Stomach smooth muscle (tissue), 2 donors: Measurements from ENCODE around the gene EIF3K.

ENCODE experiments used
- H3K27ac ChIP-seq: one replicate; pipeline ENCODE4 v1.7.0; 2013; ENCODE audit warnings: mild to moderate bottlenecking, low read length, inconsistent platforms
- H3K27me3 ChIP-seq, 2 donors: one replicate each; pipeline ENCODE4 v1.7.0; 2013; ENCODE audit warnings: low read length in 2 of 2; ENCODE audit not compliant: insufficient read depth in 2 of 2, control insufficient read depth in 1 of 2
- H3K36me3 ChIP-seq, 2 donors: one replicate each; pipeline ENCODE4 v1.7.0; 2013; ENCODE audit warnings: low read length in 2 of 2; ENCODE audit not compliant: control insufficient read depth in 2 of 2, insufficient read depth in 2 of 2
- H3K4me1 ChIP-seq: one replicate; pipeline ENCODE4 v1.7.0; 2013; ENCODE audit warnings: low read length; ENCODE audit not compliant: control insufficient read depth, insufficient read depth
- H3K4me3 ChIP-seq, 2 donors: one replicate each; pipeline ENCODE4 v1.7.0; 2013; ENCODE audit warnings: low read length in 2 of 2
- H3K9ac ChIP-seq, 2 donors: one replicate each; pipeline ENCODE4 v1.7.0; 2013; ENCODE audit warnings: low read length in 2 of 2, mild to moderate bottlenecking in 1 of 2
- H3K9me3 ChIP-seq, 2 donors: one replicate each; pipeline ENCODE4 v1.7.0; 2013; ENCODE audit warnings: low read length in 2 of 2; ENCODE audit not compliant: control insufficient read depth in 2 of 2
- donor health status: healthy.
- donor health status: Pancreatic carcinoma.

EIF3K gene

DNA sequence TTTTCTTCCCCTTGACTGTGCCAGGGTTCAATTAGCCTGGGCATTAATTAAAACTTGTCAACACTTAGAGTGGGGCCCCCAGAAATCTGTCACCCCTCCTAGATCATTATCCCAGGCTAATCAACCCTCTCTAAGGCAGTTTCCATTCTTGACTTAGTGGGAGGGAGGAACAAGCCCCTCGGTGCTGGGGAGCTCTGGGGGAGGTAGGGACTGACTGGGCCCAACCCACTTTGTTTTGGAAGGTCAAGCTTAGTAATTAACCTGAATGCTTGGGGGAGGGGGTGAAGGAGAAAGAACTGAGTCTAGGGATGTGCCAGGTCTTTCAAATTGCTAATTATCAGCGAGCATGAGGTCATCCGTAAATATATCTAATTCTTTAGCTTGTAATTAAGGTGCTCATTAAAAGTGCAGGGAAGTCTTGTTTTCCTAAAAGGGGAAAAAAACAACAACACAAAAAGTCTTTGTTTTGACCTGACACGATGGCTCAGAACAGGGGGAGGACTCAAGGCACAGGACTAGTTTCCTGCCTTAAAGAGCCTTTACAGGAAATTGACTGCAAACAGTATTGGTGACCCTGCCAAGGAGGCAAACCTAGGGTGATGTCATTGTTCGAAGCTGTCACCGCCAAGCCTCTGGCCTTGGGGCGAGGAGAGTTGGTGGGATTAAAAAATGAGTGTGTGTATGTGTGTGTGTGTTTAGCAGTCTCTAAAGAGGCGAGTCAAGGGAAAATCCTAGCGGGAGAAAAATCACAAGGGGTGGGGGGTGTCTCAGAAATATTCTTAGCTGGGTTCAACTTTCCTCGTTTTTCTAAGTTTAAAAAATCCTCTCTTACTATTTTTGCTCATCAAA lies 47.9 kb downstream of the EIF3K start:
- peak overlapping the region in 1 of 2 donors; percentile 44 for H3K4me3 ChIP-seq
- H3K9ac ChIP-seq = peak overlapping the region; percentile 47 to 55
- H3K4me1 ChIP-seq = peaks cover 95% of the 10 kb centered on the region
- H3K9me3 ChIP-seq = no peaks in the 10 kb centered on the region
- no peaks in the 10 kb centered on the region for H3K36me3 ChIP-seq
- H3K27ac ChIP-seq = peak overlapping the region; percentile 89
- no peaks in the 10 kb centered on the region for H3K27me3 ChIP-seq

GRCh38 chr19:38667661-38668171 lies 48.7 kb downstream of the EIF3K start:
- no peaks in the 10 kb centered on the region for H3K36me3 ChIP-seq
- peak overlapping the region in 1 of 2 donors; percentile 40 for H3K4me3 ChIP-seq
- peak overlapping the region; percentile 47 to 55 for H3K9ac ChIP-seq
- peak overlapping the region; percentile 89 for H3K27ac ChIP-seq
- peaks cover 89% of the 10 kb centered on the region for H3K4me1 ChIP-seq
- H3K27me3 ChIP-seq = no peaks in the 10 kb centered on the region
- no peaks in the 10 kb centered on the region for H3K9me3 ChIP-seq

GRCh38 chr19:38669552-38669951 lies 50.6 kb downstream of the EIF3K start:
- Histone ChIP-seq H3K4me3 (peak overlapping the region in 1 of 2 donors; percentile 8), H3K36me3 (no peaks in the 10 kb centered on the region), H3K27me3 (no peaks in the 10 kb centered on the region), H3K9ac (peak overlapping the region in 1 of 2 donors; percentile 29), H3K27ac (peak overlapping the region; percentile 89), H3K9me3 (no peaks in the 10 kb centered on the region), H3K4me1 (peaks cover 80% of the 10 kb centered on the region)

DNA sequence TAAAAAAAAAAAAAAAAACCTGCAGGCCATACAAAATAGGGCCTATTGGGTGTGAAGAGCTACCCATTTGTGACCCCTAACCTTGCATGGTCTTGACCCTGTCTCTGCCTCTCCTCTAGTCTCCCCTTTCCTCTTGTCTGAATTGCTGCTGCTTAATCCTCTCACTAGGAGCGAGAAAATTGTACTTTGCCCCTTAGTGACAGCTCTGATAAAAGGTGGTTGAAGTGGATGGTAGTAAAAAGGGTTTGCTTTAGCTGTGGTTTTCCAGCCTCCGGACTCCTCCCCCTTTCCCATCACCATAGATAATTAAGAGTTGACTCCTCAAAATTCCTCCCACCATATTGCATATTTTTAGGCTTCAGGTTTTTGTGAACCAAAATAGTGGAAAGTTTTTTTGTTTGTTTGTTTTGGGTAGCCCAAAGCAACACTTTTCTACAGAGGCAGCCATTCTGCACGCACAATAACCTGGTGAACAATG lies 52.0 kb downstream of the EIF3K start:
- Histone ChIP-seq H3K4me3 (no peak overlapping the region), H3K27ac (no peak overlapping the region), H3K9me3 (no peaks in the 10 kb centered on the region), H3K36me3 (no peaks in the 10 kb centered on the region), H3K9ac (no peak overlapping the region), H3K27me3 (no peaks in the 10 kb centered on the region), H3K4me1 (peaks cover 80% of the 10 kb centered on the region)

DNA sequence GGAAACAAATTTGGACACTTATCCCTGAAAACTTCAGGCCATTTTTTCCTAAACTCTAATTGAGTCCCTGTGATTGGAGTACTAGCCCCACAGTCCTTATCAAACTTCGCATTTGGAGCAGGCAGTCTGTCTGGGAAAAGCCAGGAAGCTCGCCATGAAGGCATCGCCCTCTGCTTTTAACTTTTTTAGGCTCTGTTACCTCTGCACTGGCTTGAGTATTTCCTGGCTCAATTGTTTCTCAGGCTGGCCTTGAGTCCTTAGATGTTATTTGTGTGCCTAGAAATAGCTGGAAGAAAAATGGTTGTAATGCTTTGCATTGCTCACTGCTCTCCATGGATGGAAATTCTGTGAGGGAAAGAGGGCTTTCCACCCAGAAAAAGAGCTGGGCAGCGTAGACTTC lies 52.7 kb downstream of the EIF3K start:
- Histone ChIP-seq H3K36me3 (no peaks in the 10 kb centered on the region), H3K27me3 (no peaks in the 10 kb centered on the region), H3K4me1 (peaks cover 78% of the 10 kb centered on the region), H3K9ac (peak overlapping the region in 1 of 2 donors; percentile 47), H3K9me3 (no peaks in the 10 kb centered on the region), H3K27ac (peak overlapping the region; percentile 76), H3K4me3 (peak overlapping the region in 1 of 2 donors; percentile 15)

GRCh38 chr19:38673030-38673429 lies 54.0 kb downstream of the EIF3K start:
- Histone ChIP-seq H3K4me1 (peaks cover 72% of the 10 kb centered on the region), H3K9me3 (no peaks in the 10 kb centered on the region), H3K36me3 (peaks cover 3 to 4% of the 10 kb centered on the region in 2 donors), H3K27me3 (no peaks in the 10 kb centered on the region), H3K4me3 (no peak overlapping the region), H3K27ac (no peak overlapping the region), H3K9ac (no peak overlapping the region)

DNA sequence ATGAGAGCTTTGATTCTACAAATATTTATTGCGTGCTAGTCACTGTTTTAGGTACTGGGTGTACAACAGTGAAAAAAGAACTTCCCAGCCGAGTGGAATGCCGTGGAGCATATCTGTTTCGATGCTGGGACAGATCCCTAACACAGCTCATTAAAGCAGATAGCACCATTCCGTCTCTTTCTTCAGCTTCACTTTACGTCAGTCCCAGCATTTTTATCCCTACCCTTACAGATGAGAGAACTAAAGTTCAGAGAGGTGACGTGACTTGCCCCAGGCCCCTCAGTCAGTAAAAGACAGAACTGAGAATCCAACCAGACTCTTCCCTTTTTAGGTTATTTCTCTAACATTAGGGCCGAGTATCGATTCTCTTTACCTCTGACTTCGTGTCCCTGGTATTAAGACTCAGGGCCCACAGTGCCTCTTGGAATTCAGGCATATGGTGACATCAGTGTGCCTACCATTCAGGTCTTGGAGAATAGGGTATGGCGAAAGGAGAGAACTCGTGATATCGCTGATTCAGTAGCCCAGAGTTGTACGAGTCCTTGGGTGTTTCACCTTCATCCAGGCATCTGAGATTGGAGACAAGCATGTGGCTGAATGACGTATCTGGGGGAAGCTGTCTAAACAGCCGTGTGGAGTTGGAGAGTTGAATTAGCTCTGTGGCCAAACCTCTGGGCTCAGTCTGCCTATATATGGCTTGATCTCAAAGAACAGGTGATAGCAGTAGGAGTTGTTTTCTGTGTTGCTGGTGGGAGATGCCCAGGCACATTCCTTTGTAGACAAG lies 55.6 kb downstream of the EIF3K start:
- peaks cover 63% of the 10 kb centered on the region for H3K4me1 ChIP-seq

DNA sequence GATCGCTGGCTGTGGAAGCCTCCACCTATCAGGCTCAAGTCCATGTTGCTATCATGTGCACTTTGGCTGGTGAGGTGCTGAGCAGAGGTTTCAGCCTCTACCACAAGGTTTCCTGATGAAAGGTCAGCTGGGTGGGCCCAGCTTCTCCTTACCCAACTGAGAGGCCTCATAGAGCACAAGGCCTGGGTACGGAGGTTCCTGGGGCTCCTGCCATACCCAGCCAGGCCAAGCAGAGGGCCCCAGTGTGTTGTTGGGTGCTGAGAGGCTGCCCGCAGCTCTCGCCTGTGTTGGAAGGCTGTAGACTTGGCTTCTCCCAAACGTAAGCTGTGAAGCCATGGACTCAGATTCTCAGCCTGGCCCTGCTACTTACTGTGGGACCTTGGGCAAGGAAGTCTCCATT lies 56.6 kb downstream of the EIF3K start:
- Histone ChIP-seq H3K36me3 (peaks cover 6 to 9% of the 10 kb centered on the region in 2 donors), H3K4me3 (peak overlapping the region in 1 of 2 donors; percentile 15), H3K27me3 (no peaks in the 10 kb centered on the region), H3K9ac (no peak overlapping the region), H3K4me1 (peaks cover 58% of the 10 kb centered on the region), H3K27ac (peak overlapping the region; percentile 94), H3K9me3 (no peaks in the 10 kb centered on the region)

More for the DNA sequence above, 55.6 kb downstream of the EIF3K start:
- peak overlapping the region; percentile 24 to 59 for H3K4me3 ChIP-seq
- peaks cover 6 to 7% of the 10 kb centered on the region in 2 donors for H3K36me3 ChIP-seq
- H3K27ac ChIP-seq = peak overlapping the region; percentile 94
- H3K27me3 ChIP-seq = no peaks in the 10 kb centered on the region
- H3K9me3 ChIP-seq = no peaks in the 10 kb centered on the region
- peak overlapping the region; percentile 54 to 81 for H3K9ac ChIP-seq

DNA sequence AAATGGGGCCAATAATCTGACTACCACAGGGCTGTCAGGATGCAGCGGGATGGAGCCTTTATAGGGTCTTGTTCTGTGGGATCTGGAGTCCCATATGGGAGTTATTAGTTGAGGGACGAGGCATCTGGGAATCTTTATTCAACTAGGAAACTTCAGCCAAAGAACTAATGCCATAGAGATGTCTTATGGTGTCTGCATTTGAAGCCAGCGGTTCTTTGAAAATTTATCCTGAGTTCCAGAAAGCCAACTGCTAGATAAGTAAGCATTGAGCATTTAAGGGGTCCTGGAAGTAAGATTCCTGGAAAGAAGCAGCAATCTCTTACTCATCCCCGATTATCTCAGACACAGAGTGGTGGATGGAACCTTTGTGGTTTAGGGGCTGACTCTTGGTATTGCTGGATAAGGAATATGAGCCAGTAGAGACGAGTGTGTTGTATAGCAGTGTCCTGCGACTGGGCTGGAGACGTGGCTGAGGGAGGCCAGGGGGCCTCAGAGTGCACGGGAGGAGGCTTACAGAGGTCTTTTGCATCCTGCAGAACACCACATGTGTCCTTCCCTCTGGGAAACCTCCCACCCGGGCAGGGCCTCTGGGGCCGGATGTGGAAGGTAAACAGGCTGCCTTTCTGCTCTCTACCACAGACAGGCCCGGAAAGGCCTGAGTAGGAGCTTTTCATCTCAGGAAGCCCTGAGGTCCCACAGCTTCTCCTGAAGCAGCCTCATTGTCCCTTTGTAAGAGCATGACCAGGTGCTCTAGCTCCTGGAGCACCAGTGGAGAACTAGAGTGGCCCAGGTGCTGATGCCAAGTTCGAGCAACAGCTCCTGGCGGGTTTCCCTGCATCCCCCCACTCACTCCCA lies 57.3 kb downstream of the EIF3K start:
- Histone ChIP-seq H3K4me1 (peaks cover 56% of the 10 kb centered on the region), H3K27ac (peak overlapping the region; percentile 94), H3K9ac (peak overlapping the region in 1 of 2 donors; percentile 29), H3K9me3 (no peaks in the 10 kb centered on the region), H3K4me3 (peak overlapping the region in 1 of 2 donors; percentile 15), H3K36me3 (peaks cover 6 to 9% of the 10 kb centered on the region in 2 donors), H3K27me3 (no peaks in the 10 kb centered on the region)
